H9 (cell line): ENCODE measurements around the gene RPS6KA4. TPM values are rescaled to one million over a fixed set of nuclear protein-coding genes. Genes with fewer than 3 reads are reported as not detected.

Source experiments
- DNase-seq: peaks from one replicate; pipeline ENCODE4 v3.0.0-alpha.2; 2017
- H2AFZ ChIP-seq: one replicate; pipeline ENCODE4 v1.6.1; 2013; ENCODE audit warnings: mild to moderate bottlenecking, low read length, control low read depth, moderate library complexity
- H2AK5ac ChIP-seq: 2 replicates; pipeline ENCODE4 v1.6.1; 2013; ENCODE audit warnings: low read length, control low read depth, mixed read lengths; ENCODE audit not compliant: insufficient read length
- H2BK120ac ChIP-seq: one replicate; pipeline ENCODE4 v1.6.1; 2013; ENCODE audit warnings: low read depth, mild to moderate bottlenecking, low read length, control low read depth, inconsistent platforms; ENCODE audit not compliant: poor library complexity, severe bottlenecking
- H2BK12ac ChIP-seq: 2 replicates; pipeline ENCODE4 v1.6.1; 2013; ENCODE audit warnings: low read length, control low read depth, mixed read lengths, low read depth; ENCODE audit not compliant: insufficient read length
- H2BK15ac ChIP-seq: 2 replicates; pipeline ENCODE4 v1.6.1; 2013; ENCODE audit warnings: low read depth, low read length, control low read depth
- H2BK20ac ChIP-seq: one replicate; pipeline ENCODE4 v1.6.1; 2013; ENCODE audit warnings: low read depth, mild to moderate bottlenecking, low read length, control low read depth, inconsistent platforms; ENCODE audit not compliant: poor library complexity, severe bottlenecking
- H2BK5ac ChIP-seq: 2 replicates; pipeline ENCODE4 v1.6.1; 2013; ENCODE audit warnings: low read length, control low read depth, mixed read lengths; ENCODE audit not compliant: insufficient read length
- H3K14ac ChIP-seq: 2 replicates; pipeline ENCODE4 v1.6.1; 2013; ENCODE audit warnings: low read length, control low read depth; ENCODE audit not compliant: insufficient read depth
- H3K18ac ChIP-seq: 2 replicates; pipeline ENCODE4 v1.6.1; 2013; ENCODE audit warnings: low read depth, mild to moderate bottlenecking, mixed read lengths, low read length, control low read depth; ENCODE audit not compliant: insufficient read length
- H3K23ac ChIP-seq: 2 replicates; pipeline ENCODE4 v1.6.1; 2013; ENCODE audit warnings: low read length, control low read depth, mixed read lengths, low read depth; ENCODE audit not compliant: insufficient read length
- H3K23me2 ChIP-seq: 2 replicates; pipeline ENCODE4 v1.6.1; 2013; ENCODE audit warnings: low read depth, mild to moderate bottlenecking, mixed read lengths, low read length, control low read depth; ENCODE audit not compliant: insufficient read length, poor library complexity, severe bottlenecking
- H3K27ac ChIP-seq: 2 replicates; pipeline ENCODE4 v1.5.1; 2013; ENCODE audit warnings: low read length, control low read depth, mixed read lengths, low read depth; ENCODE audit not compliant: insufficient read length
- H3K27me3 ChIP-seq: 2 replicates; pipeline ENCODE4 v1.6.1; 2013; ENCODE audit warnings: low read length, control low read depth, inconsistent platforms; ENCODE audit not compliant: insufficient read depth
- H3K4ac ChIP-seq: 2 replicates; pipeline ENCODE4 v1.6.1; 2013; ENCODE audit warnings: low read depth, mild to moderate bottlenecking, control low read depth, inconsistent platforms, low read length, moderate library complexity
- H3K4me1 ChIP-seq: 2 replicates; pipeline ENCODE4 v1.6.1; 2013; ENCODE audit warnings: low read length, control low read depth, inconsistent platforms; ENCODE audit not compliant: insufficient read depth
- H3K4me2 ChIP-seq: 2 replicates; pipeline ENCODE4 v1.6.1; 2013; ENCODE audit warnings: low read length, control low read depth, mixed read lengths; ENCODE audit not compliant: insufficient read length, insufficient read depth
- H3K56ac ChIP-seq: 2 replicates; pipeline ENCODE4 v1.6.1; 2013; ENCODE audit warnings: low read depth, mild to moderate bottlenecking, mixed read lengths, low read length, control low read depth; ENCODE audit not compliant: insufficient read length
- H3K79me1 ChIP-seq: 2 replicates; pipeline ENCODE4 v1.6.1; 2013; ENCODE audit warnings: low read depth, mild to moderate bottlenecking, moderate library complexity, low read length, control low read depth, inconsistent platforms; ENCODE audit not compliant: insufficient read depth, poor library complexity, severe bottlenecking
- H3K79me2 ChIP-seq: 2 replicates; pipeline ENCODE4 v1.6.1; 2013; ENCODE audit warnings: low read length, control low read depth, inconsistent platforms; ENCODE audit not compliant: insufficient read depth
- H3K9ac ChIP-seq: 2 replicates; pipeline ENCODE4 v1.6.1; 2013; ENCODE audit warnings: low read length, control low read depth, mixed read lengths; ENCODE audit not compliant: insufficient read length; ENCODE audit errors: extremely low read depth
- H3K9me3 ChIP-seq: one replicate; pipeline ENCODE4 v1.6.1; 2013; ENCODE audit warnings: low read depth, low read length, inconsistent platforms; ENCODE audit not compliant: control insufficient read depth
- H3T11ph ChIP-seq: one replicate; pipeline ENCODE4 v1.6.1; 2013; ENCODE audit warnings: mild to moderate bottlenecking, low read length, control low read depth, inconsistent platforms
- H4K20me1 ChIP-seq: one replicate; pipeline ENCODE4 v1.6.1; 2013; ENCODE audit not compliant: control insufficient read depth, insufficient read length, insufficient read depth
- H4K5ac ChIP-seq: 2 replicates; pipeline ENCODE4 v1.6.1; 2013; ENCODE audit warnings: low read depth, mild to moderate bottlenecking, mixed read lengths, low read length, control low read depth; ENCODE audit not compliant: insufficient read length
- H4K8ac ChIP-seq: replicated peaks from 2 replicates; pipeline ENCODE4 v1.6.1; 2013; ENCODE audit warnings: low read length, control low read depth, mixed read lengths, low read depth; ENCODE audit not compliant: insufficient read length
- H4K91ac ChIP-seq: 2 replicates; pipeline ENCODE4 v1.6.1; 2013; ENCODE audit warnings: low read depth, mild to moderate bottlenecking, moderate library complexity, mixed read lengths, low read length, control low read depth; ENCODE audit not compliant: insufficient read length
- H3K27ac Mint-ChIP-seq, 3 experiments: 2 replicates in 2 of 3; 3 replicates in 1 of 3; pipeline ENCODE4 v1.8.0; 2020 to 2021; ENCODE audit warnings: mixed read lengths in 3 of 3, mild to moderate bottlenecking in 1 of 3, moderate library complexity in 1 of 3
- H3K27me3 Mint-ChIP-seq: 2 replicates; pipeline ENCODE4 v1.8.0; 2021; ENCODE audit warnings: low read depth, mild to moderate bottlenecking, moderate library complexity, mixed read lengths
- H3K36me3 Mint-ChIP-seq, 3 experiments: 2 replicates in 2 of 3; 3 replicates in 1 of 3; pipeline ENCODE4 v1.8.0; 2020 to 2021; ENCODE audit warnings: low read depth in 3 of 3, mixed read lengths in 3 of 3; ENCODE audit not compliant: insufficient read depth in 1 of 3
- H3K4me1 Mint-ChIP-seq, 2 experiments: 2 replicates each; pipeline ENCODE4 v1.8.0; 2020; ENCODE audit warnings: mixed read lengths in 2 of 2
- H3K4me3 Mint-ChIP-seq, 2 experiments: 2 replicates in 1 of 2; 3 replicates in 1 of 2; pipeline ENCODE4 v1.8.0; 2020 to 2021; ENCODE audit warnings: mild to moderate bottlenecking in 2 of 2, mixed read lengths in 2 of 2, moderate library complexity in 1 of 2
- H3K9me3 Mint-ChIP-seq, 2 experiments: 2 replicates in 1 of 2; 3 replicates in 1 of 2; pipeline ENCODE4 v1.8.0; 2020; ENCODE audit warnings: mild to moderate bottlenecking in 2 of 2, mixed read lengths in 2 of 2, moderate library complexity in 1 of 2
- CTCF ChIP-seq: fragments of 200-600 bp; sonication (generic); conservative IDR thresholded peaks from 3 replicates; pipeline ENCODE4 v1.8.0; 2021; ENCODE audit warnings: antibody characterized with exemption, mild to moderate bottlenecking
- WGBS: extraction: QIAGEN DNeasy Blood & Tissue Kit; methylation state at CpG from one replicate; pipeline ENCODE4 v1.1.7; 2013; ENCODE audit warnings: missing lambda C conversion rate, low lambda C conversion rate, mixed read lengths; ENCODE audit not compliant: insufficient read length; ENCODE audit errors: extremely low coverage; 5-methylcytosine and 5-hydroxymethylcytosine counted together
- total RNA-seq: library from RNA; stranded (reverse); gene quantifications from 2 replicates; pipeline ENCODE4 v1.2.1, GENCODE V29; 2021

The RPS6KA4 gene
- total RNA-seq, 1 experiment from 2014 or later, result 10.8 TPM

DNA sequence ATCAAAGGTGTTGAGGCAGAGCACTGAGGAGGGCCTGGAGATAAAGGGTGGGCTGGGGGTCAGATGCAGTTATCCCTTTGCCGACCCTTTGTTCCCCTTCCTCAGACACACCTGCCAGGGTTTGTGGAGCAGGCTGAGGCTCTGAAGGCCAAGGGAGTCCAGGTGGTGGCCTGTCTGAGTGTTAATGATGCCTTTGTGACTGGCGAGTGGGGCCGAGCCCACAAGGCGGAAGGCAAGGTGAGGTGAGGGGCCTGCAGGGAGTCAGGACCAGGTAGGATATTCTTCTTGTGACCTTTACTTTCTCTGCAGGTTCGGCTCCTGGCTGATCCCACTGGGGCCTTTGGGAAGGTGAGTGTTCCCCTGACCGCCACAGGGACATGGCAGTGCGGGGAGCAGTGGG lies 38.4 kb upstream of the RPS6KA4 start:
- no peak overlapping the region for H4K8ac ChIP-seq
- Mint-ChIP-seq H3K27me3 (no peaks in the 10 kb centered on the region), H3K27ac (no peak overlapping the region), H3K36me3 (peaks cover 15 to 33% (median 31%) of the 10 kb centered on the region in 3 experiments; a peak in 6 of 7 replicates), H3K4me1 (peaks cover 29 to 34% of the 10 kb centered on the region in 2 experiments), H3K9me3 (no peaks in the 10 kb centered on the region), H3K4me3 (peak overlapping the region in 1 of 2 experiments; percentile 93; a peak in 1 of 5 replicates)
- no peak overlapping the region for H3T11ph ChIP-seq
- no CpG with 5 or more reads among the region's 7 CpGs for WGBS
- H2BK15ac ChIP-seq, result no peak overlapping the region
- peaks cover 3% of the 10 kb centered on the region for H3K23me2 ChIP-seq
- H3K27ac ChIP-seq, result no peak overlapping the region
- no peak overlapping the region for H3K9ac ChIP-seq
- no peak overlapping the region for H3K4ac ChIP-seq
- H2AK5ac ChIP-seq, result no peak overlapping the region
- H4K5ac ChIP-seq, result no peak overlapping the region
- no peak overlapping the region for H2BK5ac ChIP-seq
- DNase-seq, result no peak
- H3K4me1 ChIP-seq, result no peaks in the 10 kb centered on the region; the same call in 1 of the 2 replicates
- H3K18ac ChIP-seq, result no peak overlapping the region
- no peaks in the 10 kb centered on the region for H3K9me3 ChIP-seq
- no peak overlapping the region for H2AFZ ChIP-seq
- H3K56ac ChIP-seq, result no peak overlapping the region
- H4K91ac ChIP-seq, result no peak overlapping the region
- H3K4me2 ChIP-seq, result no peak overlapping the region
- H3K79me1 ChIP-seq, result no peaks in the 10 kb centered on the region
- H3K79me2 ChIP-seq, result no peaks in the 10 kb centered on the region
- no peak overlapping the region for H3K14ac ChIP-seq
- no peak overlapping the region for H2BK120ac ChIP-seq
- H4K20me1 ChIP-seq, result peaks cover 2% of the 10 kb centered on the region
- H2BK12ac ChIP-seq, result no peak overlapping the region
- H2BK20ac ChIP-seq, result no peak overlapping the region
- H3K27me3 ChIP-seq, result no peaks in the 10 kb centered on the region
- TF ChIP-seq CTCF, result no peak
- H3K23ac ChIP-seq, result no peak overlapping the region
